Cardiac muscle cell (in vitro differentiated cells and primary cell): ENCODE measurements around the gene BAIAP3. TPM values are rescaled to one million over a fixed set of nuclear protein-coding genes. Genes with fewer than 3 reads are reported as not detected.

Experiments used
- DNase-seq, 2 donors: peaks; one replicate each; pipeline versions ENCODE4 v3.0.0 to v3.0.0-alpha.2; 2010 to 2017; ENCODE audit warnings: low read depth in 1 of 2, low spot score in 1 of 2
- H3K27ac ChIP-seq: fragments of 200-600 bp; sonication (generic); 2 replicates; pipeline ENCODE4 v1.5.1; 2016
- H3K27me3 ChIP-seq: fragments of 200-600 bp; sonication (generic); 2 replicates; pipeline ENCODE4 v1.6.0; 2016; ENCODE audit warnings: control low read depth
- H3K36me3 ChIP-seq: fragments of 200-600 bp; sonication (generic); 2 replicates; pipeline ENCODE4 v1.5.1; 2016; ENCODE audit warnings: control low read depth
- H3K4me1 ChIP-seq: fragments of 200-600 bp; sonication (generic); 2 replicates; pipeline ENCODE4 v1.8.1; 2017; ENCODE audit warnings: low read depth, mild to moderate bottlenecking, mixed run types
- H3K4me3 ChIP-seq: fragments of 200-600 bp; sonication (generic); 2 replicates; pipeline ENCODE4 v1.5.1; 2016; ENCODE audit warnings: mild to moderate bottlenecking
- H3K9me3 ChIP-seq: fragments of 200-600 bp; sonication (generic); 2 replicates; pipeline ENCODE4 v1.5.1; 2017; ENCODE audit warnings: low read depth, mild to moderate bottlenecking, control low read depth
- CTCF ChIP-seq: IDR thresholded peaks from 2 replicates; pipeline ENCODE4 v1.5.1; 2012; ENCODE audit warnings: low read depth, mild to moderate bottlenecking, low read length
- polyA plus RNA-seq: library from polyadenylated mRNA; unstranded; fragments of >200 nt; fragmentation: Nextera tagmentation; extraction: Ambion mirVana; gene quantifications from 2 replicates; pipeline ENCODE4 v1.2.1, GENCODE V29; 2016
- total RNA-seq: library from RNA; depleted of rRNA; stranded (reverse); fragments of >200 nt; gene quantifications from 2 replicates; pipeline ENCODE4 v1.2.3, GENCODE V29; 2016

The BAIAP3 gene
- total and polyA plus RNA-seq, 2 experiments from 2014 or later: 7.4 to 7.7 TPM

- Histone ChIP-seq H3K27me3 (peaks cover 30% of the 10 kb centered on the region), H3K4me1 (no peaks in the 10 kb centered on the region), H3K4me3 (no peak overlapping the region), H3K27ac (no peak overlapping the region), H3K9me3 (no peaks in the 10 kb centered on the region), H3K36me3 (no peaks in the 10 kb centered on the region)
- no peak for TF ChIP-seq CTCF
- DNase-seq: no peak
These were observed 7.5 kb downstream of the BAIAP3 start for GRCh38 chr16:1340730-1341494.

- Histone ChIP-seq H3K4me3 (no peak overlapping the region), H3K9me3 (no peaks in the 10 kb centered on the region), H3K36me3 (no peaks in the 10 kb centered on the region), H3K27ac (no peak overlapping the region), H3K27me3 (peaks cover 22% of the 10 kb centered on the region), H3K4me1 (no peaks in the 10 kb centered on the region)
- no peak for DNase-seq
- no peak for TF ChIP-seq CTCF
These were observed 8.3 kb downstream of the BAIAP3 start for GRCh38 chr16:1341495-1342420.

GRCh38 chr16:1342526-1343427 is 9.3 kb downstream of the BAIAP3 start:
- no peaks in the 10 kb centered on the region for H3K9me3 ChIP-seq
- H3K27ac ChIP-seq: no peak overlapping the region
- TF ChIP-seq CTCF: no peak
- H3K4me3 ChIP-seq: peak overlapping the region; percentile 29
- no peaks in the 10 kb centered on the region for H3K4me1 ChIP-seq
- no peaks in the 10 kb centered on the region for H3K36me3 ChIP-seq
- peak; percentile 83 to 99 for DNase-seq
- H3K27me3 ChIP-seq: peaks cover 11% of the 10 kb centered on the region

GRCh38 chr16:1343428-1344242 is 10.2 kb downstream of the BAIAP3 start:
- H3K4me1 ChIP-seq: no peaks in the 10 kb centered on the region
- no peak for TF ChIP-seq CTCF
- no peak for DNase-seq
- H3K4me3 ChIP-seq: peak overlapping the region; percentile 29
- peaks cover 2% of the 10 kb centered on the region for H3K36me3 ChIP-seq
- peaks cover 8% of the 10 kb centered on the region for H3K27me3 ChIP-seq
- H3K27ac ChIP-seq: no peak overlapping the region
- H3K9me3 ChIP-seq: no peaks in the 10 kb centered on the region
